Cerebellar cortex (tissue), 1 donor: ENCODE measurements around the gene ASMTL.
"Not testable (repeated sequence)": the region's sequence is repeated elsewhere in the genome, so short reads cannot be mapped to it uniquely, and the experiment has no call there.

Source experiments
- DNase-seq: peaks from one replicate; pipeline ENCODE4 v3.0.0-alpha.2; 2015; ENCODE audit warnings: low spot score

Gene ASMTL

DNA sequence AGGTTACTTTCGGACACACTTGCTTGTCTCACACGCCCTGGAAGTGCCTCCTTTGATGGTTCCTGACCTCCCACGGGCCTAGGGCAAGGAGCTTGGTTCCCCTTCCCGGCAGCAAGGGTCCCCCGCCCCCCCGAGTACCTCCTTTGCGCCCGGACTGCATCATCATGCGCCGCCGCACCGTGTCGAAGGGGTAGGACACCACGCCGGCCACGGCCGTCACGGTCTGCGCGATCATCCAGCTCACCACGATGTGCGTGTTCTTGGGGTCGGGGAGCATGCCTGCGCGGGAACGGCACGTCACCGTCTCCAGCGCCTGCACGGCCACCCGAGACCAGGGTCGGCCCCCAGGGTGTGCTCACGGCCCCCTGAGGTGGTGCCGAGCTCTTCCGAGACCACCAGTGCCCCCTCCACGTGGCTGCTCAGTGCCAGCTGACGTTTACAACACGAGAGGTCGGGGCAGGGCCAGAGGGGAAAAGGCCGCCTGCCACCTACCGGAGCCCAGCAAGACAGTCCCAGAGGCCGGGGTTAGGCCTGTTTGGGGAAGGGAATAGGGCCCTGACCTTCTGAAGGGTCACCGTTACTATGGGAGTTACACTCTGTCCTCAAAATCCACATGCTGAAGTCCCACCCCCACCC, 65.5 kb downstream of the ASMTL start:
- no peak for DNase-seq

DNA sequence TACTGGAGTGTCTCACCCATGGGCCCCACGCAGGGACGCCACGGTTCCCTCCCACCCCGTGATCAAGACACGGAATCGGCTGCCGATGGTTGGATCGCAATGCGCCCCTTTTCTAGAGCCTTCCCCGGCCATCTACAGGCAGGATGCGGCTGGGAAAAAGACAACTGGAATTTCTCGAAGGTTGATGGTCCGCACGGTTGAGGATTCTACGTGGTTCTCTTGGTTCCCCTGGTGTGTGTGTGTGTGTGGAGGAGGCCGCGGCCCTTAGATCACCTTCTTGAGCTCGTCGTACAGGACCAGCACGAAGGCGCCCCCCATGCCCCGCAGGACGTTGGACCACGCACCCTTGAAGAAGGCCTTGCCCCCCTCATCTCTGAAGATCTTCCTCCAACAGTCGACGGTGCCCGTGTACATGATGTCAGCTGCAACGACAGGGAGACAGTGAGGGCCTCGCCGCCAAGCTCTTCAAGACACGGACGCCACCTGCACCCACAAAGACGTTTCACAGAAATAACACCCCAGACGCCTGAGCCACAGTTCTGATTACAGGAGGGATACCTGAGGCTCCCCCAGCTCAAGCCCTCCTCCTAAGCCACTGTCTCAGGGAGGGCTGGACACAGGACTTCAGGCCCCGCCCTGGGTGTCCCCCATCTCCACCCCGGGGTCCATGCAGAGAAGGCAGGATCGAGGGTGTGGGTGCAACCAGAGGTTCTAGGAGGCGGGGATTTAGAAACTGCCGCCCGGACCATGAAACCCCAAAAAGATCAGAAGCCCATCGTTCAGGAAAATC, 66.2 kb downstream of the ASMTL start:
- DNase-seq: no peak

DNA sequence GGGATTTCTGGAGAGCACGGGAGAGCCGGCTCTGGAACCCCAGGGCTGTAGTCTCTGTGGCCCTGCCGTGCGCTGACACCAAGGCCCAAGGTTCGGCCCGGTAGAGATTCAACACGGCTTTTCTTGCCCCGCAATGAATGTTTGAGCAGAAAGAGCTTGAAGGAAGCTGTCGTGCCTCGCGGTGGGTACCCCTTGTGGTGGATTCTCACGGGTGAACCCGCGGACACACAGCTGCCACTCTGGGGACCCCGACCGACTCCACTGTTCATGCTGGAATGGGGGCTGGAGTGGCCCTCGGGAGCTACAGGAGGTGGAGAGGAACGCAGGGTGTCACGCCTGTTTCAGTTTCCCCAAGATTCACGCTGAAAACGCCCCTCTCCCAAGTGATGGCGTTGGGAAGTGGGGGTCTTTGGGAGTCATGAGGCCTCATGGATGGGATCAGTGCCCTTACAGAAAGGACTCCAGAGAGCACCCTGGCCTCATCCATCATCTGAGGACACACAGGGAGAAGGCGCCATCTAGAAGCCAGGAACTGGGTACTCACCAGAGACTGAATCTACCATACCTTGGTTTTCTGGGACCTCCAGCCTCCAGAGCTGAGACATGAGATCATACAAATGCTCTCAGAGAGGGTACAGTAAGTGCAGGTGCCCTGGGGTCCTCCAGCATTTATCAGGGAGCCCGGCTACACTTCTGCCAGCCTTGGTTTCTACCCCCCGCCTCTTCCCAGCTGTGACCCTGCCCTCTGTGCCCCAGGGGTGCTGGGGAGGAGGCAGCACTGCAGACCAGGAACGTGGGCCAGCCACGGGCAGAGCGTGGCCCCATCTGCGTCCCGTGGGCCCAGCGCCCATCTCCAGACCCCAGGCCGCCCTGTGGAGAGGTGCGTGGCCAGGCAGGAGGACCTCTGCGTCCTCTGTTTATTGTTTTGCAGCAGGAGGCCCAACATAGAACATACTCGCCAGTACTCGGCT, 67.2 kb downstream of the ASMTL start:
- no peak for DNase-seq

DNA sequence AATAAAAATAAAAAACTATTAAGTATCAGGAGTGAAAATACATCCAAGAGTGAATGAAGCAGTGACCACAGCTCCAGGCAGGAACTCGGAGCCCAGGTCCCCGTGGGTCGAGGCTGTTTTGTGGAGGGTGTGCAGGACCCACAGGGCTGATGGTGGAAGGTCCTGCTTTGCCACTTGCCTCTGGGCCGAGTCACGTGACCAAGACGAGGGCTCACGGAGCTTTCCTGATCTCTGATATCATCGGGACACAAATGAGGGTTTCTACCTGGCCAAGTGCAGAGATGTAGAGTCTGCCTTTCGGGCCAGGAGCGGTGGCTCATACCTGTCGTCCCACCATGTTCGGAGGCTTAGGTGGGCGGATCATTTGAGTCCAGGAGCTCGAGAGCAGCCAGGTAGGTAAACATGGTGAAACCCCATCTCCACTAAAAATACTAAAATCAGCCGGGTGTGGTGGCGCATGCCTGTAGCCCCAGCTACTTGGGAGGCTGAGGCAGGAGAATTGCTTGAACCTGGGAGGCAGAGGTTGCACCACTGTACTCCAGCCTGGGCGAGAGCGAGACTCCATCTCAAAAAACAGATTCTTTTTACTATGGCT, 68.0 kb downstream of the ASMTL start:
- DNase-seq: no peak

DNA sequence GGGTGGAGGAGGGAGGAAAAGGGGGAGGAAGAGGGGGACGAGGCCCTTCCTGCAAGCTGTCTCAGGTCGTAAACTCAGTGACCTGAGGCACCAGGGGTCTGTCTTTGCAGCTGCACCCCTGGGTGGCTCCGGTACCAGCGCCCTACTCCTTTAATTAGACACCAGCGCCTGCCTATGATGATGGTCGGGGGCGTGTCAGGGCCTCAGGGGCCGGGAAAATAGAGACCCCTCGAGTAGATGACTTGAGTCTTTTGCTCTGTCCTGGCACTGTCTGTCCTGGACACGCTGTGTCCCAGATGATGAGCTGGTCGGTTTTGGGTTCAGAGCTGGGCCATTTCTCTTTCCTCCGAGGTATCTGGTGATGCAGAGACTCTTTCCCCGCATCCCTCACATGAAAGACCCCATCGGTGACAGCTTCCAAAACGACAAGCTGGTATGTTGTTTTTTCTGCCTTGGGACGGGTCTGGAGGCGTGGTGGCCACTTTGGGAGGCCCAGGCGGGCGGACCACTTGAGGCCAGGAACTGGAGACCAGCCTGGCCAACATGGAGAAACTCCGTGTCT, 72.0 kb downstream of the ASMTL start:
- no peak for DNase-seq

DNA sequence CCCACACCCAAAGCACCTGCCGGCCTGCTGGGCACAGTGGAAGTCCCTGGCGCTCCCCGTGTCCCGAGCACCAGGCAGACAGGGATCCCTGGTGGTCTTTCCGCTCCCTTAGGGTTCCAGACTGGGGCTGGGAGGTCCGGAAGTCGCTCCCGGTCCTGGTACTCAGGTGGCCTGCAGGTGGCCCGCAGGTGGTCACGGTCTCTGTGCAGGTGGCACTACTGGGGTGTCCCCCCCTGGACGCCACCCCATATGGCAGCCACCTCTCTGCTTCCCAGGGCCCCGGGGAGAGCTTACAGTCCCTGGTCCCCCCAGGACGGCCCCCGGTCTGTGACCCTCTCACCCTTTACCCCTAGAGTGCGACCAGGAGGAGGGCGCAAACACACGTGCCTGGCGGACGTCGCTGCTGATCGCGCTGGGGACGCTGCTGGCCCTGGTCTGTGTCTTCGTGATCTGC, 74.4 kb downstream of the ASMTL start:
- DNase-seq: no peak

DNA sequence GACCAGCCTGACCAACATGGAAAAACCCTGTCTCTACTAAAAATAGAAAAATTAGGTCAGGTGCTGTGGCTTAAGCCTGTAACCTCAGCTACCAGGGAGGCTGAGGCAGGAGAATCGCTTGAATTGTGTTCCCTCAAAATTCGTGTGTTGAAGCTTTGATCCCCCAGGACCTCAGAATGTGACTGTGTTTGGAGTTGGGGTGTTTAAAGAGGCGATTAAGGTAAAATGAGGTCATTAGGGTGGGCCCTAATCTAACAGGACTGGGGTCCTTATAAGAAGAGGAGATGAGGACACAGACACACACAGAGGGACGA, 84.4 kb downstream of the ASMTL start:
- DNase-seq: no peak

DNA sequence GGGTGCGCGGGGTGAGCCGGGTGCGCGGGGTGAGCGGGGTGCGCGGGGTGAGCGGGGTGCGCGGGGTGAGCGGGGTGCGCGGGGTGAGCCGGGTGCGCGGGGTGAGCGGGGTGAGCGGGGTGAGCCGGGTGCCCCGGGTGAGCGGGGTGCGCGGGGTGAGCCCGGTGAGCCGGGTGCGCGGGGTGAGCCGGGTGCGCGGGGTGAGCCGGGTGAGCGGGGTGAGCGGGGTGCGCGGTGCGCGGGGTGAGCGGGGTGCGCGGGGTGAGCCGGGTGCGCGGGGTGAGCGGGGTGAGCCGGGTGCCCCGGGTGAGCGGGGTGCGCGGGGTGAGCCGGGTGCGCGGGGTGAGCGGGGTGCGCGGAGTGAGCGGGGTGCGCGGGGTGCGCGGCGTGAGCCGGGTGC, 86.3 kb downstream of the ASMTL start:
- DNase-seq: not testable (repeated sequence)

DNA sequence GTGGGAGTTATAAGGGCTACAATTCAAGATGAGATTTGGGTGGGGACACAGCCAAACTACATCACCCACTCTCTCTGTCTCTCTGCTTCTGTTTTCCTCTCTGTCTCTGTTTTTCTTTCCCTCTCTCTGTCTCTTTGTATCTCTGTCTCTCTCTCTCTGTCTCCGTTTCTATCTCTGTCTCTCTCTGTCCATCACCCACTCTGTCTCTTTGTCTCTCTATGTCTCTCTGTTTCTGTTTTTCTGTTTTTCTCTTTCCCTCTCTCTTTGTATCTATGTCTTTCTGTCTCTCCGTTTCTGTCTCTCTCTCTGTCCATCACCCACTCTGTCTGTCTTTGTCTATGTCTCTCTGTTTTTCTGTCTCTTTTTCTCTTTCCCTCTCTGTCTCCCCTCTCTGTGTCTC, 90.8 kb downstream of the ASMTL start:
- no peak for DNase-seq

DNA sequence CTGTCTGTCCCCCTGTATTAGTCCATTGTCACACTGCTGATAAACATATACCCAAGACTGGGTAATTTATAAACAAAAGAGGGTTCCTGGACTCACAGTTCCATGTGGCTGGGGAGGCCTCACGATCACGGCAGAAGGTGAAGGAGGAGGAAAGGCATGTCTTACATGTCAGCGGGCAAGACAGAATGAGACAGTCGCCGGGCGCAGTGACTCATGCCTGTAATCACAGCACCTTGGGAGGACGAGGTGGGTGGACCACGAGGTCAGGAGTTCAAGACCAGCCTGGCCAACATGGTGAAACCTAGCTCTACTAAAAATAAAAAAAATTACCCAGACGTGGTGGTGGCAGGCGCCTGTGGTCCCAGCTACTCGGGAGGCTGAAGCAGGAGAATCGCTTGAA, 91.4 kb downstream of the ASMTL start:
- no peak for DNase-seq

DNA sequence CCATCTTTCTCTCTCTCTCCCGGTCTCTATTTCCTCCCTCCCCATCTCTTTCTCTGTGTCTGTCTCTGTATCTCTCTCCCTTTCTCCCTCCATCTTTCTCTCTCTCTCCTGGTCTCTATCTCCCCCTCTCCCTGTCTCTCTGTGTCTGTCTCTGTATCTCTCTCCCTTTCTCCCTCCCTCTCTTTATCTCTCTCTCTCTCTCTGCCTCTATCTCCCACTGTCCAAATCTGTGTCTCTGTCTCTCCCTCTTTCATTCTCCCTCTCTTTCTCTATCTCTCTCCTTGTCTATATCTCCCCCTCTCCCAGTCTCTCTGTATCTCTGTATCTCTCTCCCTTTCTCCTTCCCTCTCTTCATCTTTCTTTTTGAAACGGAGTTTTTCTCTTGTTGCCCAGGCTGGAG, 92.5 kb downstream of the ASMTL start:
- no peak for DNase-seq

DNA sequence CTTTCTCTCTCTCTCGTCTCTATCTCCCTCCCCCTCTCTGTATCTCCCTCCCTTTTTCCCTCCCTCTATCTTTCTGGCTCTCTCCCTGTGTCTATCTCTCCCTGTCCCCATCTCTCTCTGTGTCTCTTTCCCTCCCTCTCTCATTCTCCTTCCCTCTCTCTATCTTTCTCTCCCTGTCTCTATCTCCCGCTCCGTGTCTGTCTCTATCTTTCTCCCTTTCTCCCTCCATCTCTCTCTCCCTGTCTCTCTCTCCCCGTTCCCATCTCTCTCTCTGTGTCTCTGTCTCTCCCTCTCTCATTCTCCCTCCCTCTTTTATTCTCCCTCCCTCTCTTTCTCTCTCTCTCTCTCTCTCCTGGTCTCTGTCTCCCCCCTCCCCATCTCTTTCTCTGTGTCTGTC, 93.2 kb downstream of the ASMTL start:
- no peak for DNase-seq

DNA sequence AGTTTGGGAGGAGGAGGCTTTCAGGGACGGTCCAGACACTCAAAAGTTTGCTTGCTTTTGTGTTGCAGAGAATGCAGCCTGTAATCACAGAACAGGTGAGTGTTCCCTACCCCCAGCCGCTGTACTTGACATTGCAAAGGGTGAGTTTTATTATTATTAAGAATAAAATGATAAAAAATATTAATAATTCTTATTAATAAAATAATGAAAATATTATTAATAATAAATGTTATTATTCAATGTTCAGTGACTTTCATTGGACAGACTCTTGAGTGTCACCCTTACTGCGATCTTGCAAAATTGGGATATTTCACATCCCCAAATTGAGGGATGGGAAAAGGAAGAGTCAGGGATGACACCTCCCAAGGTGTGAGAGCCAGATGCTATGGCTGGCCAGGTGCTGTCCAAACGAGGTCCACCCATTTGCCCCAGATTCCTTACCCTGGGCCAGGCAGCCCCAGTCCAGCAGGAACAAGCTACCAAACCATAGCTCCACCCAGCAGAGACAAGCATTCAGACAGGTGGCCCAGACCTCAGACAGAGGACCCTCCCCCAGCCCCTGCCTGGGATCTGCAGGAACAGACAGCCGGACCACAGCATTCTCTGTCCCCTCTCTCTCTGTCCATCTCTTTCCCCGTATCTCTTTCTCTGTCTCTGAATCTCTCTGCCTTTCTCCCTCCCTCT, 93.8 kb downstream of the ASMTL start:
- DNase-seq: no peak

DNA sequence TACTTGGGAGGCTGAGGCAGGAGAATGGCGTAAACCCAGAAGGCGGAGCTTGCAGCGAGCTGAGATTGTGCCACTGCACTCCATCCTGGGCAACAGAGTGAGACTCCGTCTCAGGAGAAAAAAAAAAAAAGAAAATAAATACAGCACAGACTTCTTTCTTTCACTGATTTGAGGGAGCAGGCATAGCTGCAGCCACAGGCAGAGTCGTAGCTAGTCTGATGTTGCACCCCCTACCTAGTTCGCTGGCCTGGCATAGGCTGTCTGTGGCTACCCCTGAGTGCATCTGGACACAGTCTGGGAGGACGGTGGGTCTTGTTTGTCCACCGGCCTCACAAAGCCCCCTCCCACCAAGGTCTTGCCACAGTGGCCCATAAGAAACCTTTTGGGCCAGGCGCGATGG, 94.7 kb downstream of the ASMTL start:
- no peak for DNase-seq

DNA sequence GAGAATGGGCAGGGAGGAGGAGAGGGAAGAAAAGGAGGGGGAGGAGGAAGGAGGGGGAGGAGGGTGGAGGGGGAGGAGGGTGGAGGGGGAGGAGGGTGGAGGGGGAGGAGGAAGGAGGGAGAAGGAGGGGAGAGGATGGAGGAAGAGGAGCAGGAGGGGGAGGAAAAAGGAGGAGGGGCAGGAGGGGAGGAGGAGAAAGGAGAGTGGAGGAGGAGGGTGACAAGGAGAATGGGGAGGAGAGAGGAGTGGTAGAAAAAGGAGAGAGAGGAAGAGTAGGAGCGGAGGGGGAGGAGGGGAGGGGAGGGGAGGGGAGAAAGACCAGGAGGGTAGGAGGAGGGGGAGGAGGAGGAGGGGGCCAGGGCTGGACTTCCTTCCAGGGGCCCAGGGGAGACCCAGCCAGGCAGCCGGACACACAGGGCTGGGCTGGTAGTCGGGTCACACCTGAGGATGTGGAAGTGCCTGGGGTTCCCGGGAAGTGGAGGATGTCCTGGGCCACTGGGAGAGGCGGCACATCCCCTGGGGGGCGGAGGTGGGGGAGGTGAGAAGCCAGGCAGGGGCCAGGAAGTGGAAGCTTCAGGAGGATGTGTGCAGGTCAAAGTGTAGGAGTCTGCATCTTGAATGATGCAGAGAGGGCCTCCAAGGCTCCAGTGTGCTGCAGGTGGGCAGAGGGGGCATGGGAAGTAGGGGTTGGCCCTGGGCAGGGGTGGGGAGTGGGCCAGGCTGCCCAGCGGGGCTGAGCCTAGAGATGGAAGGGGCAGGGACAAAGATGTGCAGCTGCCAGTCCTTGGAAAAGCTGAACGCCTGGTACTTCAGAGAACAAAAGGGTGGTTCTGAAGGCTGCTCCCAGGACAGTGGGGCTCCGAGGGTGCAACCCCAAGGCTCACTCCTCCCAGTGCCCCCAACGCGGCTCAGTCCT, 97.3 kb downstream of the ASMTL start:
- no peak for DNase-seq

DNA sequence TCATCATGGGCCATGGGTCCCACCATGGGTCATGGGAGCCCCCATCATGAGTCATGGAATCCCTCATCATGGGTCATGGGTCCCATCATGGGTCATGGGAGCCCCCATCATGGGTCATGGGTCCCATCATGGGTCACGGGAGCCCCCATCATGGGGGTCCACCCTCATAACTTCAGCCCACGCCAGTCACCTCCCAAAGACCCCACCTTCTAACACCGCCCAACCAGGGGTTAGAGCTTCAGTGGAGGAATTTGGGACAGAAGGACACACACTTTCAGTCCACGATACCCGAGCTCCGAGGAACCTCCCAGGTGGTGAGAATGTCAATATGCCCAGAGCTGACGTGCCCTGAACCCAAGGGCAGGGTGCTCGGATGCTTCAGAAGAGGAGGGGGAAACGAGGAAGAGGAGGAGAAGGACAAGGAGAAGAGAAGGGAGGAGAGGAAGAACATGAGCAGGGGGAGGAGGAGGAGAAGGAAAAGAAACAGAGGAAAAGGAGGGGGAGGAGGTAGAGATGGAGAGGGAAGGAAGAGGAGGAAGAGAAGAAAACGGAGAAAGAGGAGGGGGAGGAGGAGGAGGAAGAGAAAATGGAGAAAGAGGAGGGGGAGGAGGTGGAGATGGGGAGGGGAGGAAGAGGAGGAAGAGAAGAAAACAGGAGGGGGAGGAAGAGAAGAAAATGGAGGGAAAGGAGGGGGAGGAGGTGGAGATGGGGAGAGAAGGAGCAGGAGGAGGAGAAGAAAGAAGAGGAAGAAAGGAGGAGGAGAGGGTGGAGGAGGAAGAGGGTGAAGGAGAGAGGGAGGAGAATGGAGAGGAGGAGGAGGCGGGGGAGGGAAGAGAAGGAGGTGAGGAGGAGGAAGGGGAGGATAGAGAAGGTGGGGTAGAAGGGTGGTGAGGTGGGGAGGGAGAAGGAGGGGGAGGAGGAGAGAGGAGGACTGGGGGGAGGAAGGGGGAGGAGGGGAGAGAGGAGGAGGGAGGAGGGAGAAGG, 98.4 kb downstream of the ASMTL start:
- no peak for DNase-seq
